SU-DHL-6 (cell line): ENCODE results near the gene EXOC6B.

Experiments
- H2AFZ ChIP-seq: fragments of 200-600 bp; sonication (generic); 2 replicates; pipeline ENCODE4 v1.6.1; 2014; ENCODE audit warnings: low read depth, mild to moderate bottlenecking, moderate library complexity, mixed read lengths, antibody characterized with exemption, low read length; ENCODE audit not compliant: severe bottlenecking
- H3F3A ChIP-seq: fragments of 200-600 bp; shearing (Covaris generic); 2 replicates; pipeline ENCODE4 v1.6.0; 2016; ENCODE audit warnings: antibody characterized with exemption, mild to moderate bottlenecking; ENCODE audit not compliant: insufficient read depth
- H3K27ac ChIP-seq: fragments of 200-600 bp; sonication (generic); 2 replicates; pipeline ENCODE4 v1.5.1; 2016; ENCODE audit warnings: low read depth, mild to moderate bottlenecking, low read length, moderate library complexity, mixed read lengths
- H3K27me3 ChIP-seq: fragments of 200-600 bp; sonication (generic), shearing (Covaris generic); 2 replicates; pipeline ENCODE4 v1.6.0; 2014; ENCODE audit warnings: mild to moderate bottlenecking, low read length
- H3K36me3 ChIP-seq: fragments of 200-600 bp; sonication (generic); 2 replicates; pipeline ENCODE4 v1.6.1; 2014; ENCODE audit warnings: mild to moderate bottlenecking, low read length, mixed read lengths
- H3K4me2 ChIP-seq: fragments of 300-600, 200-600 bp; shearing (Covaris generic), sonication (generic); 2 replicates; pipeline ENCODE4 v1.6.0; 2014; ENCODE audit warnings: low read length, low read depth, mild to moderate bottlenecking; ENCODE audit not compliant: poor library complexity, severe bottlenecking
- H3K4me3 ChIP-seq: fragments of 200-600 bp; sonication (generic); 2 replicates; pipeline ENCODE4 v1.5.1; 2014; ENCODE audit warnings: antibody characterized with exemption, low read length, mild to moderate bottlenecking, mixed read lengths; ENCODE audit not compliant: insufficient read depth, poor library complexity, severe bottlenecking
- H3K79me2 ChIP-seq: fragments of 200-600 bp; sonication (generic); 2 replicates; pipeline ENCODE4 v1.6.1; 2014; ENCODE audit warnings: mild to moderate bottlenecking, low read length, moderate library complexity; ENCODE audit not compliant: insufficient read depth
- H3K9ac ChIP-seq: fragments of 200-600 bp; sonication (generic); 2 replicates; pipeline ENCODE4 v1.7.0; 2014; ENCODE audit warnings: mild to moderate bottlenecking, low read length
- H3K9me2 ChIP-seq: fragments of 200-600 bp; sonication (generic); replicated peaks from 2 replicates; pipeline ENCODE4 v1.6.1; 2014; ENCODE audit warnings: low read length; ENCODE audit not compliant: insufficient read depth
- H3K9me3 ChIP-seq: fragments of 200-600 bp; sonication (generic); 2 replicates; pipeline ENCODE4 v1.6.1; 2014; ENCODE audit warnings: low read length, mixed read lengths; ENCODE audit not compliant: insufficient read depth
- H4K20me1 ChIP-seq: fragments of 200-600 bp; sonication (generic); 2 replicates; pipeline ENCODE4 v1.6.1; 2014; ENCODE audit warnings: low read depth, mild to moderate bottlenecking, antibody characterized with exemption, low read length, moderate library complexity, mixed read lengths
- EZH2phosphoT487 ChIP-seq: fragments of 200-600 bp; sonication (generic), shearing (Covaris generic); conservative IDR thresholded peaks from 2 replicates; pipeline ENCODE4 v1.6.1; 2018; ENCODE audit warnings: mild to moderate bottlenecking, antibody characterized with exemption, low read length, moderate library complexity, mixed read lengths
- TF ChIP-seq, protein P1 (sequence below): fragments of 200-600 bp; sonication (generic); IDR thresholded peaks from one replicate; pipeline ENCODE4 v1.5.1; 2017; ENCODE audit warnings: antibody characterized with exemption, mild to moderate bottlenecking, low read length, moderate library complexity; ENCODE audit not compliant: insufficient read depth, poor library complexity, severe bottlenecking

The EXOC6B gene

DNA sequence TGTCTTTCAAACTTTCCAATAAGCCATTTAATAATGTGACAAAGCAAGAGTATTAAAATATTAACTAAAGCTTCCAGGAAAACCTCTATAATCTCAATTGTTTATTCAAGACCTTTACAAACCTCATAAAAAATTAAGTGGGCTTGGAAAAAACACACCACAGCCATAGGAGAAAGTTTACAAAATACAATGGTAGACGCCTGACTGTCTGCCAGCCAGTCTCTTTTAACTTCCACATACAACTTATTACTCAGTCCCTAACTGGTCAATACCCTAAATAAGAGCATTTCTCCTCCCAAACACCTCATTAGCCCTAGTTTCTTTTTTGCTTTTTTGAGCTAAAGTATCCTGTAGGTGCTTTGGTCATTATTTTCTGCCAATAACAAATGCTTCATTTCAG lies 430.7 kb downstream of the EXOC6B start:
- no peak overlapping the region for H3K27ac ChIP-seq
- H3K4me3 ChIP-seq, result no peak overlapping the region
- no peaks in the 10 kb centered on the region for H3K27me3 ChIP-seq
- H3K9ac ChIP-seq, result no peak overlapping the region
- no peaks in the 10 kb centered on the region for H4K20me1 ChIP-seq
- no peaks in the 10 kb centered on the region for H3K9me2 ChIP-seq
- no peak overlapping the region for H2AFZ ChIP-seq
- TF ChIP-seq, protein P1, sequence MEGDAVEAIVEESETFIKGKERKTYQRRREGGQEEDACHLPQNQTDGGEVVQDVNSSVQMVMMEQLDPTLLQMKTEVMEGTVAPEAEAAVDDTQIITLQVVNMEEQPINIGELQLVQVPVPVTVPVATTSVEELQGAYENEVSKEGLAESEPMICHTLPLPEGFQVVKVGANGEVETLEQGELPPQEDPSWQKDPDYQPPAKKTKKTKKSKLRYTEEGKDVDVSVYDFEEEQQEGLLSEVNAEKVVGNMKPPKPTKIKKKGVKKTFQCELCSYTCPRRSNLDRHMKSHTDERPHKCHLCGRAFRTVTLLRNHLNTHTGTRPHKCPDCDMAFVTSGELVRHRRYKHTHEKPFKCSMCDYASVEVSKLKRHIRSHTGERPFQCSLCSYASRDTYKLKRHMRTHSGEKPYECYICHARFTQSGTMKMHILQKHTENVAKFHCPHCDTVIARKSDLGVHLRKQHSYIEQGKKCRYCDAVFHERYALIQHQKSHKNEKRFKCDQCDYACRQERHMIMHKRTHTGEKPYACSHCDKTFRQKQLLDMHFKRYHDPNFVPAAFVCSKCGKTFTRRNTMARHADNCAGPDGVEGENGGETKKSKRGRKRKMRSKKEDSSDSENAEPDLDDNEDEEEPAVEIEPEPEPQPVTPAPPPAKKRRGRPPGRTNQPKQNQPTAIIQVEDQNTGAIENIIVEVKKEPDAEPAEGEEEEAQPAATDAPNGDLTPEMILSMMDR, result no peak
- TF ChIP-seq EZH2phosphoT487, result no peak
- no peaks in the 10 kb centered on the region for H3K36me3 ChIP-seq
- no peaks in the 10 kb centered on the region for H3F3A ChIP-seq
- no peaks in the 10 kb centered on the region for H3K79me2 ChIP-seq
- no peaks in the 10 kb centered on the region for H3K9me3 ChIP-seq
- H3K4me2 ChIP-seq, result no peak overlapping the region

DNA sequence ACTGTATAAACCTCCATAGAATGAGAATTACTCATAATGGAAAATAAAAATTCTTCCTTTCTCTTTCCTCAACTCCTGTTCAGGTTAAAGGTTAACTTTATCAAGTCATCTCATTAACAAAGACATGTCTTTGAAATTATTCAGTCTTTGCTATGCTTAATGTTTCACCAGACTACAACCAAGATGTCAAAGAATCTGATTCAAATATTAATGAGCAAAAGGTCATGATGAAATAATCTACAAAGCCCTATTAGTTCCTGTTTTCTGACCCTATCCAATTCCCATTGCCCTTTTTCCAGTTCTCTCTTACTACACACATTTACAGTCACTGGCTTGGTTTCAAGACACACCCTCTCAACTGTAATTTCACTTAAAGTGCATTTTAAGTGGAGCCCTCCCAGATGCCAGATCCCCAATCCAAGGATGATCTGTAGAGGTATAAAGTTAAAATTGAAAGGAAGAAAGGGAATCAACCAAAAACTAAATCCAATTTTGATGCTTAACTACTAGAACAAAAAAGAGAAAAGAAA lies 431.2 kb downstream of the EXOC6B start:
- Histone ChIP-seq H3K4me3 (no peak overlapping the region), H3K9ac (no peak overlapping the region), H3K79me2 (no peaks in the 10 kb centered on the region), H3K9me3 (no peaks in the 10 kb centered on the region), H3K27me3 (no peaks in the 10 kb centered on the region), H4K20me1 (no peaks in the 10 kb centered on the region), H3K36me3 (no peaks in the 10 kb centered on the region), H3K27ac (no peak overlapping the region), H3F3A (no peaks in the 10 kb centered on the region), H3K9me2 (no peaks in the 10 kb centered on the region), H3K4me2 (no peak overlapping the region), H2AFZ (no peak overlapping the region)
- no peak for TF ChIP-seq EZH2phosphoT487
- TF ChIP-seq, protein P1, result no peak

DNA sequence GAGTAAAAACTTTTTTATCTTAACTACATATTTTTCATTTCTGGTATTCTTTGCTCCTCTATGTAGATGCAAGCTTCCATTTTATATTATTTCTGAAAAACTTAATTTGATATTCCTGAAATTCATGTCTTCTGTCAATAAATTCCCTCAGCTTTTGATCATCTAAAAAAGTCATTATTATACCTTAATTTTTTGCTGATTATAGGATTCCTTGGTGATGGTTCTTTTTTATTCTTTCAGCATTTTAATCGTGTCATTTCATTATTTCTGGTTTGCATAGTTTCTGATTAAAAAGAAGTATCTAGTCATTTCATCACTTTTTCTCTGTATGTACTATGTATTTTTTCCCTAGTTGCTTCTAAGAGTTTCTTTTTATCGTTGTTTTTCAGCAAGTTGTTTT lies 436.4 kb downstream of the EXOC6B start:
- Histone ChIP-seq H3K4me3 (no peak overlapping the region), H3K79me2 (no peaks in the 10 kb centered on the region), H3K9me3 (peaks cover 10% of the 10 kb centered on the region; the same call in 1 of the 2 replicates), H3K9ac (no peak overlapping the region), H3K27ac (no peak overlapping the region), H3K9me2 (no peaks in the 10 kb centered on the region), H4K20me1 (no peaks in the 10 kb centered on the region), H3K36me3 (no peaks in the 10 kb centered on the region), H3K27me3 (no peaks in the 10 kb centered on the region), H2AFZ (no peak overlapping the region), H3F3A (no peaks in the 10 kb centered on the region), H3K4me2 (no peak overlapping the region)
- TF ChIP-seq, protein P1, result no peak
- no peak for TF ChIP-seq EZH2phosphoT487
